Activated CD8-positive, alpha-beta memory T cell treated with anti-CD3 and anti-CD28 coated beads, Interleukin-2, amount 50 U/mL, for 24 hours (primary cell): Measurements from ENCODE around the gene ITGB6.

Experiments used
- DNase-seq: peaks from one replicate; pipeline ENCODE4 v3.0.0-alpha.2; 2020; ENCODE audit errors: extremely low read depth

ITGB6 gene

GRCh38 chr2:160087854-160088745 is 112.0 kb downstream of the ITGB6 start:
- DNase-seq, result no peak

DNA sequence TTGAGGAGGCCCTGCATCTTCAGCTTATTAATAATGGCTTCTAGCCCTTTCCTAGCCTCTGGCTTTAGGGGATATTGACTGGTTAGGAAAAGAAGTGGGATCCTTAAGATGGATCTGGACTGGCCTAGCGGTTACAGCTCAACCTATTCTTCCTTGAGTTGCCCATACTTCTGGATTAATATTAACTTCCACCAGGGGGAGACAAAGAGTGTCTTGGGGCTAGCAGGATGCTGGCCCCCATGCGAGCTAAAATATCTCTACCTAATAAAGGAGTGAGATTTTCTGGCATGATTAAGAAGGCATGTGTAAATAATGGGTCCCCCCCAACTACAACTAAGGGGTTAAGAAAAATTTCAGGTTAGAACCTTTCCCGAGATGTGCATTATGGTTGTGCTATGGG is 114.4 kb downstream of the ITGB6 start:
- DNase-seq, result no peak

- DNase-seq, result no peak
Observed at GRCh38 chr2:160077912-160078810, 121.9 kb downstream of the ITGB6 start.

- no peak for DNase-seq
Observed at GRCh38 chr2:160076914-160077313, 123.2 kb downstream of the ITGB6 start.

DNA sequence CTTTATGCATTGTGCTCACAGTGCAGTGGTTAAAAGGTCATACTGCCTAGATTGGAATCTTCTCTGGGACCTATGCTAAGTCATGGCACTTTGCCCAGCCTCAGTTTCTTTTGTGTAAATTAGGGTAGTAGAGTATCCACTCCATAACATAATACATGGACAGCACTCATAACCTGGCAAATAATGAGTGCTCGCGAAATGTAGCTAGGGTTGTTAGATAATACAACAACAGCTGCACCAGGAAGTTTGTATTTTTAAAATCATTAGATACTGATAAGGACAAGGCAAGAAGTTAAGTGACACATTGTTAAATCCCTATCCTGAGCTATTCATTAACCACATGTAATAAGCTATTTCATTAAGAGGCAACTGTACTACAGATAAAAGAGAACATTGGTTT is 123.8 kb downstream of the ITGB6 start:
- DNase-seq, result no peak

DNA sequence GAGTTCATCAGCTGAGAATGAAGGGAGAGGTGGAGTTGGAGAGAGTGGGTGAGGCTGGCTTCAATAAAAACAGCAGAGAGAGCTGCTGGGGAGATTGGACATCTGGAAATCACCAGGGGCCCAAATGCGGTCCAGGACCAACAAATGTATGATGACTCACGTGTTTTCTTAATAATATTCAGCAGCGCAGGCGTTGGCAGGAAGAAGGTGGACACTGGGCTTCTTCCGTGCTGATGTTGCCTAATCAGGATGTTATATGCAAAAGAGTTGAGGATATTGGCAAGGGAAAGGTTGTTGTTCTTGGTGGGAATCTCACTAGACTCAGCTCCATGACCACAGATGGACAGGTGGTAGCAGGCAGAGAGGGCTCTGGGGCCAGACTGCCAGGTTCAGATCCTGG is 124.9 kb downstream of the ITGB6 start:
- no peak for DNase-seq

GRCh38 chr2:160073284-160073888 is 126.7 kb downstream of the ITGB6 start:
- DNase-seq, result no peak

GRCh38 chr2:160068906-160069305 is 131.2 kb downstream of the ITGB6 start:
- no peak for DNase-seq

DNA sequence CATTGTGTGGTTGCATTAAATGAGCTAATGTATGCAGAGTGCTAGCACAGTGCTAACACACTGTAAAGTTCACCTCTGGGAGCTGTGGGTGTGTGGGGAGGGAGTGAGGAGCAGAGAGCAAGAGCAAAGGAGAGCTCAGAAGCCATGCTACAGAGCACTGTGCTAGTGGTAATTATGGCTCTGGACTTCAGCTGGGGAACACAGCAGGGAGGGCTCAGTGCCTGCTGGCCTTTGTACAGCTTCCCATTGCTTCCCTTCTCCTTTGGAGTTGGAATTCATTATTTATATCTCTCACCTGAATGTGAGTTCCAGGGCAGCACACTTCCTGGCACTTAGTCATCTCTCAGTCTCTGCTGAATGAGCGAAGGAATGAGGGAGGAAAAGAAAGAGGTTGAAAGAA is 135.2 kb downstream of the ITGB6 start:
- DNase-seq, result no peak

DNA sequence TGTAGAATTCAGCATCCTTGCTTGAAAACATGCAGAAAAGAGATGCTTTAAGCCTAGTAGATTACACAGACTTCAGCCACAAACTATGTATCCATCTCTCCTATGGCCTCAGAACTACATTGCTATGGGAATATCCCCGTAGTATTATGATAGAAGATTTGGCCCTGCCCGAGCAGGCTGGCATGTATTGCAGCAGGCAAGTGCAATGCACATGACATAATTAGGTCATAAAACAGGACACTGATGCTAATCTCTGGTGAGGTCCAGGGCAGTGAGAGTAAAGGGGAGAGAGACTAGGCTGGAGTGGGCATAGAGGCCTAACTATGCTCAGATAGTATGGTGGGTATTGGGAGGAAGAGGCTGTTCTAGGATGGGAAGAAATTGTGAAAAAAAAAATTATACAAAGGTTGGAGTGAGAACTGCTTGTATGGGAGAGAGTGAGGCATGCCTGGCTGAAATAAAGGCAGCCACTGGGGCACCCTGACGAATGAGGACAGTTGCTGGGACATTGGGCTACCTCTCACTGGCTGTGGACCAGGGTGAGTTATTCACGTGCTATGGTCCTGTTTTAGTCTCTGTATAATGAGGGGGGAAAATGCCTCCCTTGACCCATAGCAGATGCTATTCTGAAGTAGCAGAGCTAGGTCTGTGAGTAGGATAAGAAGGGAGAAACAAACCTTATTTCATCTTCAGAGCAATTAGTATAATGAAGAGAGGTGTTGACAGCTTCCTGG is 136.0 kb downstream of the ITGB6 start:
- no peak for DNase-seq

GRCh38 chr2:160063271-160063670 is 136.8 kb downstream of the ITGB6 start:
- DNase-seq, result no peak

DNA sequence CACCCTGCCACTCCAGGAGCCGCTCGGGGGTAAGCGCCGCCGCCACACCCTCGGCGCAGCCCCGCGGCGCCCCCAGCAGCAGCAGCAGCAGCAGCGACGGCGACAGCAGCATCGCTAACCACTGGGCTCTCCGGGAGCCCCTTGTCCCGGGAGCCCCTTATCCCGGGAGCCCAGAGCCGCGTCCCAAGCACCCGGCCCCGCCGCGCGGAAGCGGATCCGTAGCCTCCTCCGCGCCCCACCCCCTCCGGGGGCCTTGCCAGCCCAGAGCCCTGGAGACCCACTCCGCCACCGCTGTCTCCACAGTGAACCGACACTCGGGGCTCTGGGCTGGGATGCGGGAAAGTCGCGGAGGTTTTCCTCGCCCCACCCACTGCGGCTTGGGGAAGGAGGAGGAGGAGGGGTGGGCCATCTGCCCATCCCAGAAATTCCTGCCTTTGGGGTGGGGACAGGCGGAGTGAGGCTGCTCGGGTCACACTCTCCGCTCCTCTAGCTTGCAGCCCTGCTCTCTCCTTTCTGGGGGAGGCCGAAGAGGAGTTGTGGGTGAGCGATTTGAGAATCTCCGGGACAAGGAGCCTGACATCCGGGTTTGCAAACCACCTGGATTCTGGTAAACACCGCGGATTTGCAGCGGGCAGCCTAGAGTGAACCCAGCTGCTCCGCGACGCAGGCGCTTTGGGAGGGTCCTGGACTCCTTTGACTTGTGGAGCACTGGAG is 137.6 kb downstream of the ITGB6 start, which contains the start of gene PLA2R1:
Gene PLA2R1, minus strand, starts transcription at position 324 of the 714 bp plus-strand sequence. Its CDS starts 212 bp downstream, at position 112.
- DNase-seq, result no peak

- no peak for DNase-seq
Observed at GRCh38 chr2:160061944-160062291, 138.2 kb downstream of the ITGB6 start.

DNA sequence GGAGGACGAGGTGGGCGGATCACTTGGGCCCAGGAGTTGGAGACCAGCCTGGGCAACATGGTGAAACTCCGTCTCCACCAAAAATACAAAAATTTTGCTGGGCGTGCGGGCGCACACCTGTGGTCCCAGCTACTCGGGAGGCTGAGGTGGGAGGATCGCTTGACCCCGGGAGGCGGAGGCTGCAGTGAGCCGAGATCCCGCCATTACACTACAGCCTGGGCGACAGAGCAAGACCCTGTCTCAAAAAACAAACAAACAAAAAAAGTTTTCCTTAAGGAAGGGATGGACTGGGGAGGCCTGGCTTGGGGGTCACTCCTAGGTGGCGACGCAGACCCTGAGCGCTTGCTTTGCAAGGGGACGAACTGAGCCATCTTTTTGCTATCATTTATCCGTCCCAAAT is 138.5 kb downstream of the ITGB6 start:
- DNase-seq, result no peak

- DNase-seq, result no peak
Observed at GRCh38 chr2:160060297-160060696, 139.8 kb downstream of the ITGB6 start.

GRCh38 chr2:160057356-160057755 is 142.7 kb downstream of the ITGB6 start:
- no peak for DNase-seq

- DNase-seq, result no peak
Observed at GRCh38 chr2:160055726-160056108, 144.4 kb downstream of the ITGB6 start.

DNA sequence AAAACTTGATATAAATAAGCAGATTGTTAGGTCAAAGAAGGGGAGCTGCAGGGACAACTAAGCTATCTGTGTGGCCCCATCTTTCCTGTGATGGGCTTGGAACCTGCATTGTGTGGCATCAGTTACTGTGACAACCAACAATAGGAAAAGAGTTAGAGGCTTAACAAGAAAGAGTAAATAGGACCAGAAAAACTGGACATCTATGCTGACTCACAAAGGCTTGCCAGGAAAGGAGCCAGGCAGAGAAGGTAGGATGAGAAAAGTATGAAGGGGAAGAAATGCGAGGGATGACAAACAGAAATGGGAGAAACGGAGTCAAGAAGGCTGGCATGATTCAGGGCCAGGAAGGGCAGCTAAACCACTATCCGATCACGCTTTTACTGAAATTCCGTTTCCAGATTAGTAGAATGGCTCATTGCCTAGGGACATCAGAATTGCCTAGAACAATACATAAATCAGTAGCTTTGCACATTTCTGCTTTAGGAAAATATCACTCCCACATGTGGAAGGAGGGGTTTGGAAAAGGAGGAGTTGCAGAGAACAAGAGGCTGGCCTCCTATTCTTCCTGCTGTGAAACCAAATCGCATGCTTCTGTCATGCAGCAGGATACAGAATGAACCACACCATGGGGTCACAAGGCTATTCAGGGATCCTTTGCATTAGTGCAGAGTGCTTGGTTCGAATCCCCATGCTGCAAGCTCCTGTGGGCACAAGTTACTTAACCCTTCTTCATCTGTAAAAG is 144.9 kb downstream of the ITGB6 start:
- DNase-seq, result no peak

GRCh38 chr2:160053946-160054345 is 146.1 kb downstream of the ITGB6 start:
- no peak for DNase-seq

GRCh38 chr2:160052531-160052930 is 147.5 kb downstream of the ITGB6 start:
- DNase-seq, result no peak
